ENCODE results near the gene MAGIX.

DNA sequence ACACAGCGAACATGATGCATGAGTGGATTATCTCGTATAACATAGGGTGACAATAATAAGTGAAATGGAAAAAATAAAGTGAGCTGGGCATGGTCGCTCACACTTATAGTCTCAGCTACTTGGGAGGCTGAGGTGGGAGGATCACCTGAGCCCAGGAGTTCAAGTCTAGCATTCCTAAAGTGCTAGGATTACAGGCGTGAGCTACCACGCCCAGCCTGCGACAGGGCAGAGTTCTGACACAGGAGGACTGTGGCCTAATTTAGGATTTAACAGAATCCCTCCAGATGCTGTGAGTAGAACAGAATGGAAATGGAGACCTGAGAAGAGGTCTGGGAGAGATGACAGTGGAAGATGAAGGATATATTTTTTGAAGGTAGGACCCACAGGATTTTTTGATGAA, 27.0 kb downstream of the MAGIX start:
- TF ChIP-seq, protein P1, sequence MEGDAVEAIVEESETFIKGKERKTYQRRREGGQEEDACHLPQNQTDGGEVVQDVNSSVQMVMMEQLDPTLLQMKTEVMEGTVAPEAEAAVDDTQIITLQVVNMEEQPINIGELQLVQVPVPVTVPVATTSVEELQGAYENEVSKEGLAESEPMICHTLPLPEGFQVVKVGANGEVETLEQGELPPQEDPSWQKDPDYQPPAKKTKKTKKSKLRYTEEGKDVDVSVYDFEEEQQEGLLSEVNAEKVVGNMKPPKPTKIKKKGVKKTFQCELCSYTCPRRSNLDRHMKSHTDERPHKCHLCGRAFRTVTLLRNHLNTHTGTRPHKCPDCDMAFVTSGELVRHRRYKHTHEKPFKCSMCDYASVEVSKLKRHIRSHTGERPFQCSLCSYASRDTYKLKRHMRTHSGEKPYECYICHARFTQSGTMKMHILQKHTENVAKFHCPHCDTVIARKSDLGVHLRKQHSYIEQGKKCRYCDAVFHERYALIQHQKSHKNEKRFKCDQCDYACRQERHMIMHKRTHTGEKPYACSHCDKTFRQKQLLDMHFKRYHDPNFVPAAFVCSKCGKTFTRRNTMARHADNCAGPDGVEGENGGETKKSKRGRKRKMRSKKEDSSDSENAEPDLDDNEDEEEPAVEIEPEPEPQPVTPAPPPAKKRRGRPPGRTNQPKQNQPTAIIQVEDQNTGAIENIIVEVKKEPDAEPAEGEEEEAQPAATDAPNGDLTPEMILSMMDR (IDR thresholded peaks at IDR 0.05), result no peak
- TF ChIP-seq TP53 (CRISPR knock-in tag; IDR thresholded peaks at IDR 0.05), result no peak
- no peak for TF ChIP-seq RELA (CRISPR knock-in tag; IDR thresholded peaks at IDR 0.05; ENCODE audit: borderline replicate concordance)
- no peak for TF ChIP-seq KAT7 (CRISPR knock-in tag; IDR thresholded peaks at IDR 0.05; ENCODE audit: borderline replicate concordance)
- no peak for TF ChIP-seq ETV6 (CRISPR knock-in tag; IDR thresholded peaks at IDR 0.05)
- no peak for TF ChIP-seq SMAD4 (CRISPR knock-in tag; IDR thresholded peaks at IDR 0.05)
- TF ChIP-seq NR1H2 (CRISPR knock-in tag; IDR thresholded peaks at IDR 0.05), result no peak
